Parathyroid adenoma (tissue), 2 donors: ENCODE data around the gene CPO.

Experiments used
- H2AFZ ChIP-seq: fragments of 300-600 bp; sonication (generic); one replicate; pipeline ENCODE4 v1.7.0; 2017; ENCODE audit warnings: antibody characterized with exemption, mild to moderate bottlenecking
- H3K27ac ChIP-seq: fragments of 300-600 bp; sonication (generic); one replicate; pipeline ENCODE4 v1.7.0; 2017
- H3K27me3 ChIP-seq: fragments of 300-600 bp; sonication (generic); one replicate; pipeline ENCODE4 v1.7.0; 2017; ENCODE audit warnings: low read length; ENCODE audit not compliant: control insufficient read depth, insufficient read depth
- H3K36me3 ChIP-seq: fragments of 300-600 bp; sonication (generic); one replicate; pipeline ENCODE4 v1.7.0; 2017; ENCODE audit warnings: low read length; ENCODE audit not compliant: control insufficient read depth, insufficient read depth
- H3K4me1 ChIP-seq: fragments of 300-600 bp; sonication (generic); one replicate; pipeline ENCODE4 v1.7.0; 2017; ENCODE audit warnings: control low read depth
- H3K4me2 ChIP-seq: fragments of 300-600 bp; sonication (generic); one replicate; pipeline ENCODE4 v1.7.0; 2017; ENCODE audit warnings: low read length
- H3K4me3 ChIP-seq: fragments of 300-600 bp; sonication (generic); one replicate; pipeline ENCODE4 v1.7.0; 2017; ENCODE audit warnings: low read depth, low read length
- H3K79me2 ChIP-seq: fragments of 300-600 bp; sonication (generic); one replicate; pipeline ENCODE4 v1.7.0; 2017; ENCODE audit warnings: control low read depth
- H3K9ac ChIP-seq: fragments of 300-600 bp; sonication (generic); one replicate; pipeline ENCODE4 v1.7.0; 2017; ENCODE audit warnings: mild to moderate bottlenecking
- H3K9me3 ChIP-seq: fragments of 300-600 bp; sonication (generic); one replicate; pipeline ENCODE4 v1.7.0; 2017; ENCODE audit warnings: low read length; ENCODE audit not compliant: control insufficient read depth
- TF ChIP-seq, protein P1 (sequence below): fragments of 300-600 bp; sonication (generic); IDR thresholded peaks from one replicate; pipeline ENCODE4 v1.7.0; 2017; ENCODE audit warnings: antibody characterized with exemption, mild to moderate bottlenecking
- donor health status: primary hyperparathyroidism.

Gene CPO

DNA sequence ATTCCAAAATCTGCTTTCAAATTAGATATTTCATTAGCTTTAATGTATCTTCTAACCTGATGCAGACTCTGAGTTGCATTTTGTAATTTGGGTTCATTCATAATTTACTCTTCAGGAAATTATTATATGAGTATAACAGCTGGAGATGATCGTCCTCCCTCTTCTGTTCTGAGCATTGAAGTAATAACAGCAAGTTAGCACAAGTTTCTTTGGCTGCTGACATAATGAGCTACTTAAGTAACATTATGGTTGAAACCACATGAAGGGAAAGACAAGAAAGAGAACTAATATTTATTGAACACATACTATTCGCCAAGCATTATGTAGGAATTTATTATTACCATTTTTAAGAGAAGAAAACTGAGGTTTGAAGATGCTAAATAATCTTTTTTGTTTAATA is 75.1 kb downstream of the CPO start:
- H3K27me3 ChIP-seq: no peaks in the 10 kb centered on the region
- TF ChIP-seq, protein P1, sequence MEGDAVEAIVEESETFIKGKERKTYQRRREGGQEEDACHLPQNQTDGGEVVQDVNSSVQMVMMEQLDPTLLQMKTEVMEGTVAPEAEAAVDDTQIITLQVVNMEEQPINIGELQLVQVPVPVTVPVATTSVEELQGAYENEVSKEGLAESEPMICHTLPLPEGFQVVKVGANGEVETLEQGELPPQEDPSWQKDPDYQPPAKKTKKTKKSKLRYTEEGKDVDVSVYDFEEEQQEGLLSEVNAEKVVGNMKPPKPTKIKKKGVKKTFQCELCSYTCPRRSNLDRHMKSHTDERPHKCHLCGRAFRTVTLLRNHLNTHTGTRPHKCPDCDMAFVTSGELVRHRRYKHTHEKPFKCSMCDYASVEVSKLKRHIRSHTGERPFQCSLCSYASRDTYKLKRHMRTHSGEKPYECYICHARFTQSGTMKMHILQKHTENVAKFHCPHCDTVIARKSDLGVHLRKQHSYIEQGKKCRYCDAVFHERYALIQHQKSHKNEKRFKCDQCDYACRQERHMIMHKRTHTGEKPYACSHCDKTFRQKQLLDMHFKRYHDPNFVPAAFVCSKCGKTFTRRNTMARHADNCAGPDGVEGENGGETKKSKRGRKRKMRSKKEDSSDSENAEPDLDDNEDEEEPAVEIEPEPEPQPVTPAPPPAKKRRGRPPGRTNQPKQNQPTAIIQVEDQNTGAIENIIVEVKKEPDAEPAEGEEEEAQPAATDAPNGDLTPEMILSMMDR: no peak
- no peaks in the 10 kb centered on the region for H3K4me1 ChIP-seq
- H3K79me2 ChIP-seq: no peaks in the 10 kb centered on the region
- no peak overlapping the region for H3K27ac ChIP-seq
- no peak overlapping the region for H3K4me3 ChIP-seq
- no peak overlapping the region for H3K9ac ChIP-seq
- no peak overlapping the region for H2AFZ ChIP-seq
- no peaks in the 10 kb centered on the region for H3K36me3 ChIP-seq
- no peak overlapping the region for H3K4me2 ChIP-seq
- H3K9me3 ChIP-seq: no peaks in the 10 kb centered on the region

DNA sequence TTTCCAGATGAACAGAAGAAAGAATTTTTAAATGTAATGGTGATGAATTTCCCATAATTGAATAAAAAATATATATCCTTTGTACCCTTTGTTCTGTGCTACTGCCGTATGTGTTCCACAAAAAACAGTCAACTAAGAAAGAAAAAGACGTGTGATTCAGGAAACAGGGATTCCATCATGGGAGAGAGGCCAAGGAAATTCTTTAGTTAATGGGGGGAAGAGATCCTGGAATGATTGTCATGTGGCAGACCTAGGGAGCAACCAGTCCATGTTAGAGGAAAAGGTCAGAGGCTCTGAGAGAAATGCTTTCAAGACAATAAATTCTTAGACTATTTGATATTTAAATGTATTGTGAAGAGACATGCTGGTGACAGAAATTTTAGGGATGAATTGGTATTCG is 76.6 kb downstream of the CPO start:
- Histone ChIP-seq H3K9ac (no peak overlapping the region), H3K4me2 (no peak overlapping the region), H2AFZ (no peak overlapping the region), H3K4me1 (no peaks in the 10 kb centered on the region), H3K27ac (no peak overlapping the region), H3K27me3 (no peaks in the 10 kb centered on the region), H3K79me2 (no peaks in the 10 kb centered on the region), H3K36me3 (no peaks in the 10 kb centered on the region), H3K9me3 (no peaks in the 10 kb centered on the region), H3K4me3 (no peak overlapping the region)
- TF ChIP-seq, protein P1: no peak
